Cardiac fibroblast (primary cell): ENCODE data around the gene NOL4L.

Experiments used
- DNase-seq, 2 donors: peaks; one replicate each; pipeline versions ENCODE4 v3.0.0 to v3.0.0-alpha.2; 2010; ENCODE audit warnings: low read depth in 2 of 2
- H3K4me3 ChIP-seq, 2 donors: replicated peaks in 1 of 2; 1 replicate in 1 of 2; 2 replicates in 1 of 2; pipeline ENCODE4 v1.5.1; 2011; ENCODE audit warnings: low read depth in 2 of 2, low read length in 2 of 2, mild to moderate bottlenecking in 2 of 2, moderate library complexity in 1 of 2
- TF ChIP-seq, protein P1 (sequence below): IDR thresholded peaks from one replicate; pipeline ENCODE4 v1.5.1; 2011; ENCODE audit warnings: low read depth, mild to moderate bottlenecking, low read length, inconsistent platforms

The NOL4L gene, protein sequence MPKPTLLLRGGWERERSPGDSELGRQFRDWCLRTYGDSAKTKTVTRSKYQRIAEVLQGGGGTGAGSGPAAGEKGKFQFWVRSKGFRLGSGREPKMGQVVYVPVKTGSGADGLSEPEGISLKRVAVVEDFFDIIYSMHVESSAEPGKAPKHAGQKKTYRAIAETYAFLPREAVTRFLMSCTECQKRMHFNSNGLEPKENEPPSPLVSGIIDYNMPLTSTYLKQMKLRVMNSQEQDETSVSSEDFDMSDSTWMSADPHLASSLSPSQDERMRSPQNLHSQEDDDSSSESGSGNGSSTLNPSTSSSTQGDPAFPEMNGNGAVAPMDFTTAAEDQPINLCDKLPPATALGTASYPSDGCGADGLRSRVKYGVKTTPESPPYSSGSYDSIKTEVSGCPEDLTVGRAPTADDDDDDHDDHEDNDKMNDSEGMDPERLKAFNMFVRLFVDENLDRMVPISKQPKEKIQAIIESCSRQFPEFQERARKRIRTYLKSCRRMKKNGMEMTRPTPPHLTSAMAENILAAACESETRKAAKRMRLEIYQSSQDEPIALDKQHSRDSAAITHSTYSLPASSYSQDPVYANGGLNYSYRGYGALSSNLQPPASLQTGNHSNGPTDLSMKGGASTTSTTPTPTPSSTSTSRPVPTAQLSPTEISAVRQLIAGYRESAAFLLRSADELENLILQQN

DNA sequence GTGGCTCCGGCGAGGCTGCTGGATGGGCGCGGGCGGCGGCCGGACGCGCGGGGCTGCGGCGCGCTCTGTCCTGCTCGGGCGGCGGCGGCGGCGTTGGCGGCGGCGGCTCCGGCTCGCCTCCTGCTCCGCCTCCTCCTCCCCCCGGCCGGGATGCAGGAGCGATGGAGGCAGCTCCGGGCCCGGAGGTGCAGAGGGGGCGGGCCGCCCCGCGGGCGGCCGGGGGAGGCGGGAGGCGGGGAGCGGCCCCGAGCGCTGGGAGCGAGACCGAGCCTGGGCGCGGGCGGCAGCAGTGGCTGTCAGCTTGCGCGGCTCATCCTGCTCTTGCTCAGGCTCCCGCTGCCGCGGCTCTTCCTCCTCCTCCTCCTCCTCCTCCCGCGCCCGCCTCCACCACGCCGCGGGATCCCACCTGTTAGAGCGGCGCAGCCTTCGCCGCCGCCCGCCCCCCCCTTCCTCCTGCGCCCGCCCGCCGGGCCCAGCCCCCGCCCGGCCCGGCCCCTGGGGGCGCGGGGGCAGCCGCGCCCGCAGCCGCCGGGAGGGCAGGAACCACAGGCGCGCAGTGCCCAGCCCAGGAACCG lies at the start of gene NOL4L:
NOL4L (minus strand) TSS at position 323 of the 575 bp plus-strand sequence. CDS start 443 bp downstream, outside the sequence.
- TF ChIP-seq, protein P1, sequence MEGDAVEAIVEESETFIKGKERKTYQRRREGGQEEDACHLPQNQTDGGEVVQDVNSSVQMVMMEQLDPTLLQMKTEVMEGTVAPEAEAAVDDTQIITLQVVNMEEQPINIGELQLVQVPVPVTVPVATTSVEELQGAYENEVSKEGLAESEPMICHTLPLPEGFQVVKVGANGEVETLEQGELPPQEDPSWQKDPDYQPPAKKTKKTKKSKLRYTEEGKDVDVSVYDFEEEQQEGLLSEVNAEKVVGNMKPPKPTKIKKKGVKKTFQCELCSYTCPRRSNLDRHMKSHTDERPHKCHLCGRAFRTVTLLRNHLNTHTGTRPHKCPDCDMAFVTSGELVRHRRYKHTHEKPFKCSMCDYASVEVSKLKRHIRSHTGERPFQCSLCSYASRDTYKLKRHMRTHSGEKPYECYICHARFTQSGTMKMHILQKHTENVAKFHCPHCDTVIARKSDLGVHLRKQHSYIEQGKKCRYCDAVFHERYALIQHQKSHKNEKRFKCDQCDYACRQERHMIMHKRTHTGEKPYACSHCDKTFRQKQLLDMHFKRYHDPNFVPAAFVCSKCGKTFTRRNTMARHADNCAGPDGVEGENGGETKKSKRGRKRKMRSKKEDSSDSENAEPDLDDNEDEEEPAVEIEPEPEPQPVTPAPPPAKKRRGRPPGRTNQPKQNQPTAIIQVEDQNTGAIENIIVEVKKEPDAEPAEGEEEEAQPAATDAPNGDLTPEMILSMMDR, result no peak
- DNase-seq, result peak in 1 of 2 donors; percentile 37
- H3K4me3 ChIP-seq, result peak within 1 kb of the TSS; percentile 54 to 61

DNA sequence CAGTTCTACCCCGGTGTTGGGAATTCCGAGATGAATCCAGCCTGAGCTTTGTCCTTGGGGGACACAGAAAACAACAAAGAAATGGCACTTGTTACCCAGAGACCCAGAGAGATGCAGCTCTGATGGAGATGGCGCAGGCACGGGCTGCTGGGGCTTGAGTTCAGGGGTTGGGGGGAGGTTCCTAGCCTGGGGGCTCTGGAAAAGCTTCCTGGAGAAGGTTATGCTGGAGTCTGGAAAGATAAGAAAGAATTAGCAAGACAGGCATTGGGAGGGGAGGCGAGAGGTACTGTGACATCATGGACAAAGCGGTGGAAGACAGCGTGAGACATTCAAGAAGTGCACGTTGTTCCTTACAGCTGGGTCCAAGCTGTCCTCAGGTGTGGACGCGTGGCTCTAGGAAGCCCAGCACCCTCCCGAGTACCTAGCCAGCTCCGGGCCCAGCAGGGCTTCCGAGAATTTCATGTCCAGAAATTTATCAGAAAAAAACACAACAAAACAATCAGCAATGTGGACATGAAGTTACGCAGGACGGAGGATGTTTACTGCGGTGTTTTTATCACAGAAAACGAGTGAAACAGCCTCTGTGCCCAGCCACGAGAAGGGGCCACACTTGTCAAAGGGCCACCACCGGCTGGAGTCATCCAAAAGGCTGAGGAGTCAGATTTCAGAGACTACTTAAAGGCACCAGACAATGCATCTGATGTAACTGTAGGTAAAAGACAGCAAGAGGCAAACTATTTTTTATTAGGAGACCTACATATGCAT lies 49.1 kb upstream of the NOL4L start:
- no peak overlapping the region for H3K4me3 ChIP-seq
- TF ChIP-seq, protein P1, result no peak
- no peak for DNase-seq

DNA sequence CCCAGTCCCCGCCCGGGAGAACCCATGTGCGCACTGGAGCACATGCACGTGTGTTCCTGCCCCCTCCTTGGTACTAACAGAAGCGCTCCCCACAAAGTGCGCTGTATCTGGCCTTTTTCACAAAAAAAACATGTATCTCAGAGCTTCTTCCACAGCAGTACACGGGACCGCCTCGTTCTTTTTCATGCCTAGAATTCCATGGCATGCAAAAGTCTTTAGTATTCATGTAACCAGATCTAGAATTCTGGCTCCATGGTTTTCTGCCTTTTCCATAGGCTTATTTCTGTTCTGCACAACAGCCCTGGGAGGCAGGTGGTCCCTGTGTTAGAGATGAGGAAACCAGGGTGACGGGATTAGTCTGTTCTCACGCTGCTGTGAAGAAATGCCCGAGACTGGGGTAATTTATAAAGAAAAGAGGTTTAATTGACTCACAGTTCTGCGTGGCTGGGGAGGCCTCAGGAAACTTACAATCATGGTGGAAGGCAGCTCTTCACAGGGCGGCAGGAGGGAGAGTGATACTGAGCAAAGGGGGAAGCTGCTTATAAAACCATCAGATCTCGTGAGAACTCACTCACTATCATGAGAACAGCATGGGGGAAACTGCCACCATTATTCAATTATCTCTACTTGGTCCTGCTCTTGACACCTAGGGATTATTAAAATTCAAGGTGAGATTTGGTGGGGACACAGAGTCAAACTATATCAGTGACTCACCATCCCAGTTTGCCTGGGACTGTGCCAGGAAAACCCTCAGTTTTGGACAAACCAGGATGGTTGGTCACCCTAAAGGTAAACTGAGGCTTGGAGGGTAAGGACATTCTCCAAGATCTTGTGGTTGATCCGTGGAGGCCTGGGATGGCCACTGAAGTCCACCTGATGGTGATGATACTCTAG lies 47.6 kb upstream of the NOL4L start:
- DNase-seq, result no peak
- H3K4me3 ChIP-seq, result no peak overlapping the region
- TF ChIP-seq, protein P1, result no peak

DNA sequence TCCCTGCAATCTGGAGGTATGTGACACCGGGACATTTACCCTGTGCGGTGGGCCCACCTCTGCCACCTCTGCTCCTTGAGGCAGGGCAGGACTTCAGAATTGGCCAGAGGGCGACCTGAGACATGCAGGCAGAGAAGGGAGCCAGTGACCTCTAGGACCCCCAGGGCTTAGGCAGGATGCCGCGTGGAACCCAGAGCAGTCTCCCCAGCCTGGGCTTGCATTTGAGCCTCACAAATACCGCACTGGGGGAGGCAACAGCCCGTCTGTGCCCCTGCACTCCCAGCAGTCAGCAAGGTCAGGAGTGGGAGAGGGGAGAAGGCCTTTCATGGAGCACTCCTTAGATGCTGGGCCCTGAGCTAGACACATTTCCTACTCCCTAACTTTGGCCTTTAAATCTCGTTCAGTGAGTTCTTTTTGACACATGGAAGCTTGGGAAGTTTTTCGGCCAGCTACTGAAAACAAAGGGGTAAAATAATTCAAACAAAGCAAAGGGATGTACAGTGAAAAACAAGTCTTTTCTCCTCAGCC lies 46.9 kb upstream of the NOL4L start:
- H3K4me3 ChIP-seq, result no peak overlapping the region
- TF ChIP-seq, protein P1, result no peak
- no peak for DNase-seq

DNA sequence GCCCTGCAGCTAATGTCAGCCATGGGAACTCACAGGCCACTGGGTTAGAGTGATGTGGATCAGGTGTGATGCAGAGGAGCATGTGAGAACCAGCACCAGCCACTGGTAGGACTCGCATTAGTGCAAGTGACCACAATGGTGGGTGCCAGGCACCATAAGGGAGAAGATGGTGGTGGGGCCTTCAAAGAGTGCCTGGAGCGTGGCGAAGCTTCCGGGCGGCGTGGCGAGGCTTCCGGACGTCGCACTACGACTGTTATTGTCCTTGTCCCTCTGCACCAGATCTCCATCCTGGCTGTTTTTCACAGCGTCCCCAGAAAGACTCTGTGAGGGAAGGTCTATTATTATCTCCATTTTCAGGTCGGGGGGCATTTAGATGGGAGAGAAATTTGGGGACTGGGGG lies 44.7 kb upstream of the NOL4L start:
- no peak for DNase-seq
- TF ChIP-seq, protein P1, result no peak
- H3K4me3 ChIP-seq, result no peak overlapping the region
